Naive thymus-derived CD4-positive, alpha-beta T cell (primary cell): ENCODE results near the gene CYLD. TPM values are rescaled to one million over a fixed set of nuclear protein-coding genes. Genes with fewer than 3 reads are reported as not detected.

ENCODE experiments used
- ATAC-seq: fragments of 150-1000 bp; cut with Tn5 transposase; 2 replicates; pipeline ENCODE4 v1.10.0; 2021; ENCODE audit warnings: mild to moderate bottlenecking, moderate library complexity
- CTCF ChIA-PET: fragments of 350-600 bp; sonication (Branson Sonifier 250); formaldehyde crosslinking; loops from one replicate; lab custom pipeline; 2021; ENCODE audit warnings: antibody characterized with exemption; lab: Charles Lee
- POLR2A ChIA-PET: fragments of 350-600 bp; sonication (Branson Sonifier 250); formaldehyde crosslinking; loops from one replicate; lab custom pipeline; 2021; ENCODE audit warnings: antibody characterized with exemption, inconsistent platforms; lab: Charles Lee
- DNase-seq, 9 donors: peaks; one replicate each; pipeline versions ENCODE4 v3.0.0 to v3.0.0-alpha.2; 2020 to 2022; ENCODE audit warnings: mixed read lengths in 1 of 9
- H3K27ac ChIP-seq: one replicate; pipeline ENCODE4 v1.7.0; 2013; ENCODE audit warnings: mild to moderate bottlenecking, low read depth, low read length, moderate library complexity
- H3K27me3 ChIP-seq, 2 donors: one replicate each; pipeline ENCODE4 v1.7.0; 2013; ENCODE audit warnings: low read length in 2 of 2, mild to moderate bottlenecking in 2 of 2, moderate library complexity in 2 of 2; ENCODE audit not compliant: control insufficient read depth in 2 of 2, insufficient read depth in 2 of 2
- H3K36me3 ChIP-seq, 3 experiments: 1 replicate in 2 of 3; 2 replicates in 1 of 3; pipeline ENCODE4 v1.7.0; 2013; ENCODE audit warnings: low read length in 3 of 3, mild to moderate bottlenecking in 3 of 3, moderate library complexity in 1 of 3; ENCODE audit not compliant: insufficient read depth in 3 of 3, control insufficient read depth in 2 of 3
- H3K4me1 ChIP-seq, 2 donors: one replicate each; pipeline ENCODE4 v1.7.0; 2013; ENCODE audit warnings: low read length in 2 of 2, mild to moderate bottlenecking in 2 of 2, moderate library complexity in 1 of 2; ENCODE audit not compliant: control insufficient read depth in 2 of 2, insufficient read depth in 2 of 2
- H3K4me3 ChIP-seq: 2 replicates; pipeline ENCODE4 v1.7.0; 2013; ENCODE audit warnings: mild to moderate bottlenecking, low read length
- H3K9me3 ChIP-seq, 3 experiments: 1 replicate in 2 of 3; 2 replicates in 1 of 3; pipeline ENCODE4 v1.7.0; 2013; ENCODE audit warnings: low read length in 3 of 3; ENCODE audit not compliant: control insufficient read depth in 2 of 3
- H3K27ac Mint-ChIP-seq, 9 donors: one replicate each; pipeline ENCODE4 v1.8.0; 2020 to 2022; ENCODE audit warnings: mixed read lengths in 9 of 9, mild to moderate bottlenecking in 8 of 9, moderate library complexity in 5 of 9, inconsistent platforms in 2 of 9
- H3K27me3 Mint-ChIP-seq, 5 donors: one replicate each; pipeline ENCODE4 v1.8.0; 2021 to 2022; ENCODE audit warnings: mixed read lengths in 5 of 5, mild to moderate bottlenecking in 1 of 5
- H3K36me3 Mint-ChIP-seq, 5 donors: one replicate each; pipeline ENCODE4 v1.8.0; 2020 to 2022; ENCODE audit warnings: mixed read lengths in 5 of 5, mild to moderate bottlenecking in 3 of 5, inconsistent platforms in 1 of 5
- H3K4me1 Mint-ChIP-seq, 7 donors: one replicate each; pipeline ENCODE4 v1.8.0; 2020 to 2022; ENCODE audit warnings: mixed read lengths in 7 of 7, mild to moderate bottlenecking in 3 of 7, inconsistent platforms in 1 of 7
- H3K4me3 Mint-ChIP-seq, 10 donors: one replicate each; pipeline ENCODE4 v1.8.0; 2020 to 2022; ENCODE audit warnings: mild to moderate bottlenecking in 10 of 10, mixed read lengths in 10 of 10, moderate library complexity in 6 of 10, inconsistent platforms in 2 of 10
- H3K9me3 Mint-ChIP-seq, 11 donors: one replicate each; pipeline ENCODE4 v1.8.0; 2020 to 2022; ENCODE audit warnings: mixed read lengths in 11 of 11, mild to moderate bottlenecking in 4 of 11, inconsistent platforms in 1 of 11, moderate library complexity in 1 of 11
- intact Hi-C, 2 donors: fragments of 100-400 bp; cut with micrococcal nuclease; formaldehyde crosslinking; loops; one replicate each; pipeline ENCODE4 v1.15.1; 2023
- polyA plus RNA-seq, 2 donors: library from polyadenylated mRNA; unstranded; fragments of 300-500 nt; fragmentation: Illumina TruSeq; gene quantifications; one replicate each; pipeline ENCODE4 v1.2.3, GENCODE V29; 2021
- total RNA-seq, 6 experiments: library from RNA in 5 of 6; stranded (reverse) in 5 of 6; gene quantifications; 1 replicate in 5 of 6; 2 replicates in 1 of 6; pipeline ENCODE4 v1.2.3 and lab custom pipeline; 2021 to 2026

CYLD gene
- total and polyA plus RNA-seq, 7 experiments from 2014 or later = 170 to 393 (median 276) TPM

GRCh38 chr16:50835358-50836060, 93.6 kb downstream of the CYLD start:
- Mint-ChIP-seq H3K4me3 (no peak overlapping the region), H3K36me3 (peaks cover 0 to 3% (median 3%) of the 10 kb centered on the region in 5 donors), H3K9me3 (peaks cover 0 to 8% (median 3%) of the 10 kb centered on the region in 11 donors), H3K27ac (no peak overlapping the region), H3K27me3 (peaks cover 0 to 17% (median 8%) of the 10 kb centered on the region in 5 donors), H3K4me1 (peaks cover 0 to 7% (median 3%) of the 10 kb centered on the region in 7 donors)
- Histone ChIP-seq H3K4me1 (peaks cover 0 to 1% of the 10 kb centered on the region in 2 donors), H3K9me3 (no peaks in the 10 kb centered on the region), H3K36me3 (no peaks in the 10 kb centered on the region), H3K27me3 (no peaks in the 10 kb centered on the region), H3K4me3 (no peak overlapping the region), H3K27ac (no peak overlapping the region)
- DNase-seq (no peak), ATAC-seq (no peak)
- ChIA-PET POLR2A (interaction anchor here (1.0 kb wide), 1 partner anchor 9 kb away, joined by 3 read pairs; no protein-coding TSS in a partner anchor), CTCF (interaction anchor here (0.7 kb wide), 1 partner anchor 770 kb away, joined by 4 read pairs; the partner anchor contains the start of gene HEATR3)
- intact Hi-C loops = no loop called here

GRCh38 chr16:50836121-50836621, 94.3 kb downstream of the CYLD start:
- H3K27me3 ChIP-seq = no peaks in the 10 kb centered on the region
- H3K27ac Mint-ChIP-seq = no peak overlapping the region
- H3K4me3 Mint-ChIP-seq = no peak overlapping the region
- H3K36me3 ChIP-seq = no peaks in the 10 kb centered on the region
- ChIA-PET POLR2A (interaction anchor here (1.0 kb wide), 1 partner anchor 9 kb away, joined by 3 read pairs; no protein-coding TSS in a partner anchor), CTCF (interaction anchor here (0.7 kb wide), 1 partner anchor 770 kb away, joined by 4 read pairs; the partner anchor contains the start of gene HEATR3)
- H3K4me1 Mint-ChIP-seq = peaks cover 0 to 14% (median 10%) of the 10 kb centered on the region in 7 donors
- ATAC-seq (no peak), DNase-seq (no peak)
- peaks cover 0 to 3% (median 3%) of the 10 kb centered on the region in 5 donors for H3K36me3 Mint-ChIP-seq
- H3K27me3 Mint-ChIP-seq = peaks cover 0 to 24% (median 8%) of the 10 kb centered on the region in 5 donors
- intact Hi-C loops = no loop called here
- no peak overlapping the region for H3K4me3 ChIP-seq
- no peak overlapping the region for H3K27ac ChIP-seq
- H3K9me3 Mint-ChIP-seq = peaks cover 0 to 8% (median 3%) of the 10 kb centered on the region in 11 donors
- H3K9me3 ChIP-seq = no peaks in the 10 kb centered on the region
- H3K4me1 ChIP-seq = peaks cover 5 to 6% of the 10 kb centered on the region in 2 donors

DNA sequence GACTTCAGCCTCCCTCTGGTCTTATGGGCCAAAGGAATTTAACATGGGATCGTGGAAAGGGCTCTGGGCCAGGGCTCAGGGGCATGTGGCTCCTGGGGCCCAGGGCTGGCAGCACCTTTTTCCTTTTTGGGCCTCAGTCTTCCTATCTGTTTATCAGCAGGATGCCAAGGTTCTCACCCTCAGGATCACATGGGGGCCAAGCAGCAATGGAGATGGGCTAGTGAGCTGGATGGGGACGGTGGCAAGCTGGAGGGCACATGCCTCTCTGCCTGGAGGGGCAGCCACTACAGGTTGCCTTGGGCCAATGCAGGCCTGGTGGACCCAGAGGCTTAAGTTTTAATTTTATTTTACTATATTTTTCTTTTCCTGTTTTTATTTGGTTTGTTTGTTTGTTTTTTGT, 95.4 kb downstream of the CYLD start:
- Mint-ChIP-seq H3K36me3 (peaks cover 0 to 3% (median 3%) of the 10 kb centered on the region in 5 donors), H3K4me1 (peaks cover 7 to 19% (median 12%) of the 10 kb centered on the region in 7 donors), H3K27ac (no peak overlapping the region), H3K9me3 (peaks cover 0 to 8% (median 3%) of the 10 kb centered on the region in 11 donors), H3K27me3 (peaks cover 0 to 31% (median 8%) of the 10 kb centered on the region in 5 donors), H3K4me3 (no peak overlapping the region)
- Histone ChIP-seq H3K4me3 (no peak overlapping the region), H3K27me3 (no peaks in the 10 kb centered on the region), H3K4me1 (peaks cover 5 to 6% of the 10 kb centered on the region in 2 donors), H3K36me3 (no peaks in the 10 kb centered on the region), H3K9me3 (no peaks in the 10 kb centered on the region), H3K27ac (no peak overlapping the region)
- CTCF ChIA-PET = interaction anchor here (0.5 to 0.6 kb wide), 2 partner anchors 264 to 512 kb away, joined by 3 to 4 read pairs; no protein-coding TSS in a partner anchor
- POLR2A ChIA-PET = no interaction called here
- no peak for DNase-seq
- no peak for ATAC-seq
- intact Hi-C loops = no loop called here

- POLR2A ChIA-PET = no interaction called here
- intact Hi-C loops = no loop called here
- Mint-ChIP-seq H3K4me3 (no peak overlapping the region), H3K27me3 (peaks cover 0 to 39% (median 8%) of the 10 kb centered on the region in 5 donors), H3K9me3 (peaks cover 0 to 3% (median 2%) of the 10 kb centered on the region in 11 donors), H3K27ac (no peak overlapping the region), H3K36me3 (peaks cover 0 to 3% (median 2%) of the 10 kb centered on the region in 5 donors), H3K4me1 (peaks cover 10 to 24% (median 12%) of the 10 kb centered on the region in 7 donors)
- no peaks in the 10 kb centered on the region for H3K27me3 ChIP-seq
- H3K9me3 ChIP-seq = no peaks in the 10 kb centered on the region
- H3K36me3 ChIP-seq = no peaks in the 10 kb centered on the region
- H3K27ac ChIP-seq = no peak overlapping the region
- CTCF ChIA-PET = no interaction called here
- DNase-seq (no peak), ATAC-seq (no peak)
- H3K4me1 ChIP-seq = peaks cover 5 to 6% of the 10 kb centered on the region in 2 donors
- H3K4me3 ChIP-seq = no peak overlapping the region
Observed at GRCh38 chr16:50838165-50838564, 96.3 kb downstream of the CYLD start.

- H3K4me3 Mint-ChIP-seq = no peak overlapping the region
- DNase-seq (no peak), ATAC-seq (no peak)
- no peaks in the 10 kb centered on the region for H3K9me3 Mint-ChIP-seq
- H3K27me3 ChIP-seq = no peaks in the 10 kb centered on the region
- CTCF ChIA-PET = no interaction called here
- intact Hi-C loops = no loop called here
- no peaks in the 10 kb centered on the region for H3K9me3 ChIP-seq
- no peak overlapping the region for H3K27ac Mint-ChIP-seq
- H3K27me3 Mint-ChIP-seq = peaks cover 0 to 37% (median 8%) of the 10 kb centered on the region in 5 donors
- peaks cover 5 to 6% of the 10 kb centered on the region in 2 donors for H3K4me1 ChIP-seq
- no peaks in the 10 kb centered on the region for H3K36me3 ChIP-seq
- peaks cover 0 to 3% (median 0%) of the 10 kb centered on the region in 5 donors for H3K36me3 Mint-ChIP-seq
- no peak overlapping the region for H3K4me3 ChIP-seq
- no peak overlapping the region for H3K27ac ChIP-seq
- peaks cover 10 to 24% (median 12%) of the 10 kb centered on the region in 7 donors for H3K4me1 Mint-ChIP-seq
- POLR2A ChIA-PET = no interaction called here
Observed at GRCh38 chr16:50838885-50839284, 97.0 kb downstream of the CYLD start.

DNA sequence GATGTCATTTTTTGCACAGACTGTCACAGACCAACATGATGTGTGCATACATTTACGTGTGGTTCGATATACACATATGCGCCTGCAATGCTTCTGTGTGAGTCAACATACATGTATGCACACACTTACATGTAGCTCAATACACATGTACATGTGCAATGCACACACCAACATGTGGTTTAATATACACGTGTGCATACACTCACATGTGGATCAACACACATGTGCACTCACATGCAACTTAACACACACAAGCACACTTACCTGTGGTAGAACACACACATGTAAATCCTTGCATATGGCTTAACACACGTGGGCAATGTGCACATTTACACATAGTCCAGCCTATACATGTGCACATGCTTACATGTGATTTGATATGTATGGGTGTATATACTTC, 97.5 kb downstream of the CYLD start:
- intact Hi-C loops = no loop called here
- H3K9me3 ChIP-seq = no peaks in the 10 kb centered on the region
- Mint-ChIP-seq H3K27ac (no peak overlapping the region), H3K27me3 (peaks cover 0 to 36% (median 7%) of the 10 kb centered on the region in 5 donors), H3K4me3 (no peak overlapping the region), H3K36me3 (peaks cover 0 to 1% (median 0%) of the 10 kb centered on the region in 5 donors), H3K4me1 (peaks cover 10 to 24% (median 12%) of the 10 kb centered on the region in 7 donors), H3K9me3 (no peaks in the 10 kb centered on the region)
- H3K27ac ChIP-seq = no peak overlapping the region
- H3K27me3 ChIP-seq = no peaks in the 10 kb centered on the region
- DNase-seq = no peak
- peaks cover 5 to 6% of the 10 kb centered on the region in 2 donors for H3K4me1 ChIP-seq
- ChIA-PET POLR2A (no interaction called here), CTCF (no interaction called here)
- H3K4me3 ChIP-seq = no peak overlapping the region
- no peak for ATAC-seq
- no peaks in the 10 kb centered on the region for H3K36me3 ChIP-seq
